AG09319 (cell line): ENCODE measurements around the gene OR8S1.
"Not testable (repeated sequence)": the region's sequence is repeated elsewhere in the genome, so short reads cannot be mapped to it uniquely, and the experiment has no call there.

Source experiments
- DNase-seq: peaks from one replicate; pipeline ENCODE4 v3.0.0-alpha.2; 2010; ENCODE audit warnings: low read depth; ENCODE audit errors: extremely low read depth
- TF ChIP-seq, protein P1 (sequence below): IDR thresholded peaks from 2 replicates; pipeline ENCODE4 v1.5.1; 2011; ENCODE audit warnings: low read depth, mild to moderate bottlenecking, inconsistent platforms, low read length, moderate library complexity

Gene OR8S1, protein sequence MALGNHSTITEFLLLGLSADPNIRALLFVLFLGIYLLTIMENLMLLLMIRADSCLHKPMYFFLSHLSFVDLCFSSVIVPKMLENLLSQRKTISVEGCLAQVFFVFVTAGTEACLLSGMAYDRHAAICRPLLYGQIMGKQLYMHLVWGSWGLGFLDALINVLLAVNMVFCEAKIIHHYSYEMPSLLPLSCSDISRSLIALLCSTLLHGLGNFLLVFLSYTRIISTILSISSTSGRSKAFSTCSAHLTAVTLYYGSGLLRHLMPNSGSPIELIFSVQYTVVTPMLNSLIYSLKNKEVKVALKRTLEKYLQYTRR

DNA sequence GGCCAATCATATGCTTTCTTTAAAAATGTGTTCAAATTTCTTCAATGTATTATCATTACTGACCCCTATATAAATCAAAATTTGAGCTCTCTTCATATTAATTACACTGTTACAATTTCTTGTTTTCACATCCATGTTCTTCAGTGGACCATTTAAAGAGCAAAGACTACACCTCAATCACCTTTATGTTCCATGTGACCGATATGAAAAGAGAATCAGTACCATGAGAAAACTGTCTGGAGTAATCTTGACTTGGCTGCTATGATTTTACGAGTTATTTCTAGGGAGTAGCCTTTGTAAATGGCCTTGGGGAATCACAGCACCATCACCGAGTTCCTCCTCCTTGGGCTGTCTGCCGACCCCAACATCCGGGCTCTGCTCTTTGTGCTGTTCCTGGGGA is at the start of gene OR8S1:
Gene OR8S1 (plus strand): TSS at position 301 of the 400 bp plus-strand sequence. CDS start 0 bp downstream, at position 301.
- DNase-seq: no peak
- TF ChIP-seq, protein P1, sequence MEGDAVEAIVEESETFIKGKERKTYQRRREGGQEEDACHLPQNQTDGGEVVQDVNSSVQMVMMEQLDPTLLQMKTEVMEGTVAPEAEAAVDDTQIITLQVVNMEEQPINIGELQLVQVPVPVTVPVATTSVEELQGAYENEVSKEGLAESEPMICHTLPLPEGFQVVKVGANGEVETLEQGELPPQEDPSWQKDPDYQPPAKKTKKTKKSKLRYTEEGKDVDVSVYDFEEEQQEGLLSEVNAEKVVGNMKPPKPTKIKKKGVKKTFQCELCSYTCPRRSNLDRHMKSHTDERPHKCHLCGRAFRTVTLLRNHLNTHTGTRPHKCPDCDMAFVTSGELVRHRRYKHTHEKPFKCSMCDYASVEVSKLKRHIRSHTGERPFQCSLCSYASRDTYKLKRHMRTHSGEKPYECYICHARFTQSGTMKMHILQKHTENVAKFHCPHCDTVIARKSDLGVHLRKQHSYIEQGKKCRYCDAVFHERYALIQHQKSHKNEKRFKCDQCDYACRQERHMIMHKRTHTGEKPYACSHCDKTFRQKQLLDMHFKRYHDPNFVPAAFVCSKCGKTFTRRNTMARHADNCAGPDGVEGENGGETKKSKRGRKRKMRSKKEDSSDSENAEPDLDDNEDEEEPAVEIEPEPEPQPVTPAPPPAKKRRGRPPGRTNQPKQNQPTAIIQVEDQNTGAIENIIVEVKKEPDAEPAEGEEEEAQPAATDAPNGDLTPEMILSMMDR: no peak

DNA sequence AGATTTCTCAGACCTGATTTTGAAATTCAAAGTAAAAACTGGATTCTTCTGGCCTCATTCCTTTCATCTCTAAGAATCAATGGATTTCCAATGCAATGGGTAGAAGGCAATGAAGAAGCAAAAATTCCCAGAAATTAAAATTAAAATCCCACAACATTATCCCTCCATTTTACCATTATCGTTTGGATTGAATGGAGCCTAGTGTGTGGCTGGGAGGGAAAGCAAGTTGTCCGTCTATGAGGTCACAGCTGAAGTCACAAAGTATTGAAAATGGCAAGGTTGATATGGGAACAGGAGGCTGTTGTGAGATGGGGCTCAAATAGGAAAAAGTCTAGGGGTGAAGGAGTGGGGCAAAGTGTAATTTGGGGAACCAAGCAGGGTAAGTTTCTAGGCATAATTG is 43.2 kb upstream of the OR8S1 start, which contains the start of gene C12orf54:
Gene C12orf54 (plus strand): TSS at position 301 of the 400 bp plus-strand sequence. CDS start 799 bp downstream, outside the sequence.
- DNase-seq: no peak
- TF ChIP-seq, protein P1: no peak

DNA sequence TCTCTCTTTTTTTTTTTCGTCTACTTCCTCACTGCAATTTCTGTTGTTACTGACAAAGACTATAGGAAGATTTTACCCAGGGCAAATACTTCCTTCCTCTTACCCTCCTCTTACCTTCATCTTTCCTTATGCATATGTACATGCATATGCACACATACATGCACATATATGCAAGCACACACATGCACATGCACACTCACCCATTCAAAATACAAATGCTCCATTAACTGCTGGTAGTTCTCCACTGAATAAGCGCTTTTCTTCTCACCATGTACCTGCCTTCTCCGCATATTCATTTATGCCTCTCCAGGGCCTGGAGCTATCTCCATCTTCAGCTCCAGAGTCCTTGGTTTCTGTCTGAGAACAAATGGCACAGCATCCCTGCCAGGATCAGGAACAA is 42.5 kb upstream of the OR8S1 start:
- TF ChIP-seq, protein P1: no peak
- no peak for DNase-seq

GRCh38 chr12:48486261-48486660 is 39.2 kb upstream of the OR8S1 start:
- TF ChIP-seq, protein P1: no peak
- DNase-seq: no peak

GRCh38 chr12:48486679-48487078 is 38.8 kb upstream of the OR8S1 start:
- TF ChIP-seq, protein P1: no peak
- no peak for DNase-seq

GRCh38 chr12:48489012-48489411 is 36.4 kb upstream of the OR8S1 start:
- TF ChIP-seq, protein P1: no peak
- no peak for DNase-seq

DNA sequence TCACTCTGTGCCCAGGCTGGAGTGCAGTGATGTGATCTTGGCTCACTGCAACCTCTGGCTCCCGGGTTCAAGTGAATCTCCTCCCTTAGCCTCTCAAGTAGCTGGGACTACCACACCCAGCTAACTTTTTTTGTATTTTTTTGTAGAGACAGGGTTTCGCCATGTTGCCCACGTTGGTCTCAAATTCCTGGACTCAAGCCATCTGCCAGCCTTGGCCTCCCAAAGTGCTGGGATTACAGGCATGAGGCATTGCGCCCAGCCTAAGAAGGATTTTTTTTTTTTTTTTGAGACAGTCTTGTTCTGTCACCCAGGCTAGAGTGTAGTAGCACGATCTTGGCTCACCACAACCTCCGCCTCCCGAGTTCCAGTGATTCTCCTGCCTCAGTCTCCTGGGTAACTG is 36.0 kb upstream of the OR8S1 start:
- not testable (repeated sequence) for DNase-seq

- not testable (repeated sequence) for DNase-seq
Measured at GRCh38 chr12:48500281-48500680, 25.2 kb upstream of the OR8S1 start.

- DNase-seq: not testable (repeated sequence)
Measured at GRCh38 chr12:48506836-48507235, 18.6 kb upstream of the OR8S1 start.
